Karpas-422 (cell line): Measurements from ENCODE around the gene ME3. TPM values are rescaled to one million over a fixed set of nuclear protein-coding genes. Genes with fewer than 3 reads are reported as not detected.
A peak's percentile ranks its signal among the peaks of the same experiment; 100 is the strongest.

Experiments used
- DNase-seq: peaks from one replicate; pipeline ENCODE4 v3.0.0-alpha.2; 2015
- H2AFZ ChIP-seq: fragments of 200-600 bp; sonication (generic); 2 replicates; pipeline ENCODE4 v1.6.1; 2014; ENCODE audit warnings: antibody characterized with exemption, low read length, mixed read lengths
- H3K27ac ChIP-seq: fragments of 200-600 bp; sonication (generic); 2 replicates; pipeline ENCODE4 v1.5.1; 2014; ENCODE audit warnings: mild to moderate bottlenecking, low read length, moderate library complexity
- H3K27me3 ChIP-seq: fragments of 200-600 bp; sonication (generic); 2 replicates; pipeline ENCODE4 v1.6.1; 2014; ENCODE audit warnings: low read length, mixed read lengths
- H3K36me3 ChIP-seq: fragments of 200-600 bp; sonication (generic); 2 replicates; pipeline ENCODE4 v1.6.1; 2014; ENCODE audit warnings: low read length, mixed read lengths; ENCODE audit not compliant: insufficient read depth
- H3K4me1 ChIP-seq: fragments of 200-600 bp; sonication (generic); 2 replicates; pipeline ENCODE4 v1.6.1; 2014; ENCODE audit warnings: mild to moderate bottlenecking, low read length, mixed read lengths
- H3K4me2 ChIP-seq: fragments of 200-600 bp; sonication (generic); 2 replicates; pipeline ENCODE4 v1.6.1; 2014; ENCODE audit warnings: low read length, low read depth, mild to moderate bottlenecking; ENCODE audit not compliant: poor library complexity, severe bottlenecking
- H3K4me3 ChIP-seq: fragments of 200-600 bp; sonication (generic); 2 replicates; pipeline ENCODE4 v1.5.1; 2014; ENCODE audit warnings: mild to moderate bottlenecking, antibody characterized with exemption, low read length, mixed read lengths
- H3K79me2 ChIP-seq: fragments of 200-600 bp; sonication (generic); 2 replicates; pipeline ENCODE4 v1.6.1; 2014; ENCODE audit warnings: mild to moderate bottlenecking, low read length, mixed read lengths
- H3K9ac ChIP-seq: fragments of 200-600 bp; sonication (generic); 2 replicates; pipeline ENCODE4 v1.6.0; 2014; ENCODE audit warnings: low read length
- H3K9me2 ChIP-seq: fragments of 200-600 bp; sonication (generic), shearing (Covaris generic); replicated peaks from 2 replicates; pipeline ENCODE4 v1.6.0; 2014; ENCODE audit warnings: mild to moderate bottlenecking, low read length, moderate library complexity; ENCODE audit not compliant: insufficient read depth
- H3K9me3 ChIP-seq: fragments of 300-700, 200-600 bp; sonication (generic); 2 replicates; pipeline ENCODE4 v1.6.1; 2014; ENCODE audit warnings: low read length, mixed read lengths
- H4K20me1 ChIP-seq: fragments of 200-600 bp; sonication (generic); 2 replicates; pipeline ENCODE4 v1.6.1; 2014; ENCODE audit warnings: mild to moderate bottlenecking, antibody characterized with exemption, low read length, low read depth; ENCODE audit not compliant: insufficient read depth
- total RNA-seq: library from RNA; depleted of rRNA; stranded (reverse); fragments of >200 nt; shearing (Covaris generic); gene quantifications from 2 replicates; pipeline ENCODE4 v1.2.3, GENCODE V29; 2014; ENCODE audit warnings: low replicate concordance

ME3 gene
- total RNA-seq, 1 experiment from 2014 or later, result not detected

DNA sequence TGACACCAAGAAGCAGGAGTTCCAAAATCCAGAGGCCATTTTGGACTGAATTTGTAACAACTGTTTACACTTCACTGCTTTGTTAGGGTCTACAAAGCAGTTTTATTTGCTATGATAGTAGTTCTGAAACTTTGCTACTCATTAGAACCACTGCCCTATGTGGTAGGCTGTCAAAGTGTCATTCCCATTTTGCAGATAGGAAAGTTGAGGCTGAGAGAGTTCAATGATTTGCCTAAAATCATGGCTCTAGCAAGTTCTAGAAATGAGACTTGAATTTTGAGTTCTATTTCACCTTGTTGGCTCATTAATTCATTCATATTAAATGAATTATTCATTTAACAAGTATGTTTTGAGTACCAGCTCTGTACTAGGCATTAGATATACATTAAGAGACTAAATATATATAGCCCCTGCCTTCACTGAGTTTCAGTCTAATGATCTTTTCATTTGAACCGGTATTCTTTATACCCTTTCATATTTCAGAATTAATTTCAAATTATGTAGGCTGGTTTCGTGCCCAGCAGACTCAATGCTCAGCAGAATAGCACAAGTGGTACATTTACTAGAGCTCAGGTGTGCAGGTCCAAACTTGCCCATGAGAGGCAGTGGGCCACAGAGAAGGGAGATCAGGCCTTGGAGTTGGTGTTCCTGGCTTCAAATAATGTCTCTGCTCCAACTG, 93.5 kb downstream of the ME3 start:
- no peak for DNase-seq
- no peak overlapping the region for H3K4me3 ChIP-seq
- H3K79me2 ChIP-seq, result no peaks in the 10 kb centered on the region
- H3K4me1 ChIP-seq, result no peaks in the 10 kb centered on the region
- H3K27ac ChIP-seq, result no peak overlapping the region
- no peaks in the 10 kb centered on the region for H3K9me3 ChIP-seq
- no peaks in the 10 kb centered on the region for H3K36me3 ChIP-seq
- H3K9me2 ChIP-seq, result no peaks in the 10 kb centered on the region
- no peaks in the 10 kb centered on the region for H4K20me1 ChIP-seq
- no peak overlapping the region for H2AFZ ChIP-seq
- no peaks in the 10 kb centered on the region; the same call in 1 of the 2 replicates for H3K27me3 ChIP-seq
- H3K4me2 ChIP-seq, result no peak overlapping the region
- H3K9ac ChIP-seq, result no peak overlapping the region

DNA sequence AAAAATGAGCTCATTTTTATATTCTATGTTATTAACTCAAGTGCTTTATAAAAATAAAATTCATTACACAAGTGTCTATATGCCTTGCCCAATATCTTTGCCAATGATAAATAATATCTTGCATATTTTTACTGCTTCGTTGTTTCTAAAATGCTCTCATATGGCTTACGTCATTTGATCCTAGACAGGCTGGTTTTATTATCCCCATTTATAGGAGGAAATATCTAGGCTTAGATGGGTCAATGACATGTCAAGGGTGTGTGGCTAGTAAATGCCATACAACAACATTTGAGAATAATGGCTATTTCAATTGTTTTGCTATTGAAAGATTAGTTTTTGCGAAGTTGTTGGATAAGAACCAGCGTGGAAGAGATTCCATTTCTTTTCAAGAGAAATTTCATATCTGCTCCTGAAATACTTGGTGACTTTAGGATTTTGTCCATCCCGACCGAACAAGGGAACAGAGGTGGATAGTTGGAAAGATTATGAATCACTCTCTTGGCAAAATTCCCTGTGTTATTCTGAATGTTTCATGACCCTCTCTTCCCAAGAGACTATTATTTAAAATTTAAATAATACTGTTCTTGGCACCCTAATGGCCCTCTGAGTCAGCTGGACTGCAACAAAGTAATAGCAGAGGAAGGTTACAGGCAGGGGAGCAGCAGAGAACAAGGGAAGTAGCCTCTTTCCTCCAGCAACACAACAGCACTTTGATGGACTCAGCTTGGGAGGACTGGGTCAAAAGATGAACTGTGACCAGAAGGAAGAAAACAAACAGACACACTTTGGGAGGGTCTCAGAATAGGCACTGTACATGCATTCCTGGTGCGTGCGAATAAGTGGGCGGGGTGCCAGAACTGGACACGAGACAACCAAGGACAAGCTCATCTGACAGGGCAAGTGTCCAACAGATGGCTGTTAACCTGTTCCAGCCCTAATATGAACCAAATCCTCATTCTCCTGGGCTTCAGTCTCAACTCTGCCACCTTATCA, 94.5 kb downstream of the ME3 start:
- no peaks in the 10 kb centered on the region for H3K4me1 ChIP-seq
- no peaks in the 10 kb centered on the region for H4K20me1 ChIP-seq
- H3K27me3 ChIP-seq, result no peaks in the 10 kb centered on the region; the same call in 1 of the 2 replicates
- H3K9me3 ChIP-seq, result no peaks in the 10 kb centered on the region
- H3K9ac ChIP-seq, result no peak overlapping the region
- DNase-seq, result no peak
- no peaks in the 10 kb centered on the region for H3K79me2 ChIP-seq
- no peak overlapping the region for H3K27ac ChIP-seq
- H3K4me3 ChIP-seq, result no peak overlapping the region
- no peaks in the 10 kb centered on the region for H3K36me3 ChIP-seq
- H3K4me2 ChIP-seq, result no peak overlapping the region
- H2AFZ ChIP-seq, result no peak overlapping the region
- no peaks in the 10 kb centered on the region for H3K9me2 ChIP-seq

- Histone ChIP-seq H3K79me2 (no peaks in the 10 kb centered on the region), H3K27ac (no peak overlapping the region), H3K9me2 (no peaks in the 10 kb centered on the region), H4K20me1 (no peaks in the 10 kb centered on the region), H2AFZ (no peak overlapping the region), H3K36me3 (no peaks in the 10 kb centered on the region), H3K4me2 (no peak overlapping the region), H3K4me3 (no peak overlapping the region), H3K9ac (no peak overlapping the region), H3K4me1 (no peaks in the 10 kb centered on the region), H3K9me3 (no peaks in the 10 kb centered on the region), H3K27me3 (no peaks in the 10 kb centered on the region; the same call in 1 of the 2 replicates)
- DNase-seq, result no peak
Observed at GRCh38 chr11:86576946-86577624, 95.3 kb downstream of the ME3 start.

GRCh38 chr11:86575927-86576326, 96.5 kb downstream of the ME3 start:
- Histone ChIP-seq H3K9me3 (no peaks in the 10 kb centered on the region), H3K4me3 (no peak overlapping the region), H2AFZ (no peak overlapping the region), H3K4me2 (no peak overlapping the region), H3K27ac (no peak overlapping the region), H3K4me1 (no peaks in the 10 kb centered on the region), H3K36me3 (no peaks in the 10 kb centered on the region), H3K9ac (no peak overlapping the region), H3K9me2 (no peaks in the 10 kb centered on the region), H3K79me2 (no peaks in the 10 kb centered on the region), H4K20me1 (no peaks in the 10 kb centered on the region), H3K27me3 (no peaks in the 10 kb centered on the region; the same call in 1 of the 2 replicates)
- DNase-seq, result no peak

DNA sequence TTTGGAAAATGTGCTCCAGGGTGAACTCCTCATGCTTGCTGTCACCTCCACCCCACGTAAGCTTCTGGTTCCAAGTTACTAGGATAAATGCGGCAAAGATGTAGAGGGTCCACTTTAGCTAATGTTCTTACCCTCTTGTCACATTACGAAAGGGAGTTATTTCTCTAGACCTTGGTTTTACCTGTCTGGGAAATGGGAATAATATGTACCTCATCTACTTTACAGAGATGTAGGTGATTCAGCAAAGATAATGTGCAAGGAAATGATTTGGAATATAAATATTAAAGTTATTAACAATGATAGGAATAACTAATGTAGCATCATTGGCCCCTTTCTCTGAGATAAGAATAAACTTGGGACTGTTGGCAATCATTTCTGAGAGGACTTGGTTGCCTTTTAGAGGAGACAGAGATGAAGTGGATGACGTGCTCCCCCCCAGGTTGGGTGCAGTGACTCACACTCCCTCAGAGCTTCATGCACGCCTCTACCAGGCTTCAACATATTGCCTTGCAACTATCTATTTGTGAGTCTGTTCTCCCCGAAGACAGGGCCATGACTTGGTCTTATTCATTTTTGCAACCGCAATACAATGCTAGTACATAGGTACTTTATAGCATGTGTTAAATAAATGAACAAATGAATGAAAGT, 97.1 kb downstream of the ME3 start:
- no peaks in the 10 kb centered on the region; the same call in 1 of the 2 replicates for H3K27me3 ChIP-seq
- no peak overlapping the region for H3K27ac ChIP-seq
- H3K36me3 ChIP-seq, result no peaks in the 10 kb centered on the region
- no peak overlapping the region for H3K4me3 ChIP-seq
- no peak for DNase-seq
- no peaks in the 10 kb centered on the region for H3K79me2 ChIP-seq
- H2AFZ ChIP-seq, result no peak overlapping the region
- H3K9ac ChIP-seq, result no peak overlapping the region
- H3K9me3 ChIP-seq, result no peaks in the 10 kb centered on the region
- H3K9me2 ChIP-seq, result no peaks in the 10 kb centered on the region
- H3K4me2 ChIP-seq, result no peak overlapping the region
- no peaks in the 10 kb centered on the region for H4K20me1 ChIP-seq
- H3K4me1 ChIP-seq, result no peaks in the 10 kb centered on the region

DNA sequence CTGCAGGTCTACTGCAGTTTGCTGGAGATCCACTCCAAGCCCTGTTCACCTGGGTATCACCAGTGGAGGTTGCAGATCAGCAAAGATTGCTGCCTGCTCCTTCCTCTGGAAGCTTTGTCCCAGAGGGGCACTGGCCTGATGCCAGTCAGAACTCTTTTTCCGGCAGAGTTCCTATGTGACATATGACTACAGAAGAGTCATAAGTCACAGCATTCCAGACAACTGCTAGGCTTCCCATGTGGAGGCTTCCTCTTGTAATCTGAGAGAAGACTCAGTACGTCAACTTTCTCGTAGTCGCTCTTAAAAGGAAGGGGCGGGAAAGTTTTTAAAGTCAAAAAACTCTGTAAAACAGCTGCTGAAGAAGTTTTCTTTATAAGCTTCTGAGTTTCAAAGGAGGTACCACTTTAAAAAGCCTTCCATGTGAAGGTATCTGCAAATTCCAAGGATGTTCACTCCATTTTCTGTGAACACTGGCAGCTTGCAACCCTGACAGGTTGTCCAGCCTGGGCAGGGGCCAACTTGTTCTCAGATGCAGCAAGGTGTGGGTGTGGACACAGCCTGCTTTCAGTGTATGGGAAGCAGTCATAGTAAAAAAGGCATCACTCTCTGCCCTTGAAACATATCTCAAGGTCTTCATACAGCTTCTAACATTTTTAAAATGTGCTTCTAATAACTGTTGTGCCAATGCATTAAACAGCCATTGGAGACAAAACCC, 97.8 kb downstream of the ME3 start:
- Histone ChIP-seq H3K4me2 (no peak overlapping the region), H3K4me1 (no peaks in the 10 kb centered on the region), H3K79me2 (no peaks in the 10 kb centered on the region), H3K9me2 (no peaks in the 10 kb centered on the region), H3K36me3 (no peaks in the 10 kb centered on the region), H3K9me3 (no peaks in the 10 kb centered on the region), H3K9ac (no peak overlapping the region), H4K20me1 (no peaks in the 10 kb centered on the region), H3K4me3 (no peak overlapping the region), H2AFZ (no peak overlapping the region), H3K27me3 (no peaks in the 10 kb centered on the region; the same call in 1 of the 2 replicates), H3K27ac (no peak overlapping the region)
- no peak for DNase-seq

DNA sequence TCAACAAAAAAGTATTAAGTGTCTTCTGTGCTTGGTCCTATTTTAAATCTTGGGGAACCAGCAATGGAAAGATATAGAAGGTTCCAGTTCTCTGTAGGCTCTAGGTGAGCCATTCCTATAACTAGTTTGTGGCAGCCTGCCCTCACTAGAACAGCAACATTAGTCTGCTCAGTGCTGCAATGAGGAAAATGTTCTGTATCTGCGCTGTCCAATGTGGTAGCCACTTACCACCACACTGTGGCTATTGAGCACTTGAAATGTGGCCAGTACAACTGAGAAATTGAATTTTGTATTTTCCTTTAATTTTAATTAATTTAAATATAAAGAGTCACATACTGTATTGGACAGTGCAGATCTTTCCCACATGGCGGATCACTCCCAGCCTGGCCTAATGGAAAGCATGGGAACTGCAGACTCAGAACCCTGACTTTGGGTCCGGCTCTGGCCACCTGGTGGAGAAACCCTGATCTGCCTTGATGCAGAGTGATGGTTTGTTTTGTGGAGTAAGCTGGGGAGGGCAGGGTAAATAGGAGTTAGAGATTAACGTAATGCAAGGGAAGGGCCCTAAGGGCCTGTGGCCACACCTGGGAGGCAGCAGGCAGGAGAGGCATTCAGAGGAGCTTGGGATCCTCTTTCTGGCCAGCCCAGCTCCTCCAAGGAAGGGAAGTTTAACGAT, 101.0 kb downstream of the ME3 start:
- peak; percentile 78 for DNase-seq
- Histone ChIP-seq H3K4me1 (no peaks in the 10 kb centered on the region), H3K79me2 (no peaks in the 10 kb centered on the region), H4K20me1 (no peaks in the 10 kb centered on the region), H2AFZ (no peak overlapping the region), H3K9me2 (no peaks in the 10 kb centered on the region), H3K4me3 (no peak overlapping the region), H3K27me3 (no peaks in the 10 kb centered on the region), H3K27ac (no peak overlapping the region), H3K9me3 (no peaks in the 10 kb centered on the region), H3K36me3 (no peaks in the 10 kb centered on the region), H3K4me2 (no peak overlapping the region), H3K9ac (no peak overlapping the region)
